Measurements from ENCODE around the gene HEPH. TPM values are rescaled to one million over a fixed set of nuclear protein-coding genes. Genes with fewer than 3 reads are reported as not detected.

Gene HEPH
- total and polyA plus RNA-seq, 9 of the 15 experiments (the other 6 are each of a cell fraction or from before 2014, with no cell fraction given): 22.4 to 67.6 (median 42.9) TPM

DNA sequence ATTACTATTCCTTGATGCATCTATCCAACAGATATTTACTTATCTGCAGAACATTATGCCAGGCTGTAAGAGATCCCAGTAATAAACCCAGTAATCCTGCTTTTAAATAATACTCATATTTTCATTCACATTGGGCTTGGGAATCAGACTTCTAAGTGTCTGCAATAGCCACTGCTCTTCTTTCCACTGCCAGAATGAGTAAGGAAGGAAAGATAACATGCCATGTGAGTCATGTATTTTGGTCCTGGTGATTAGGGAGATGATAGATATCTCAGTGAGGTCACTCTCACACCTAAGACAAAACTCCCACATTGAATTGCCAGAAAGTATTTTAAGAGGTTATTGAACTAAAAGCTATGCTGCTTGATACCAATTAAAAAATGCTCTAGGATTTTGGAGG is 13.9 kb upstream of the HEPH start (continued):
- TF ChIP-seq, protein P1, sequence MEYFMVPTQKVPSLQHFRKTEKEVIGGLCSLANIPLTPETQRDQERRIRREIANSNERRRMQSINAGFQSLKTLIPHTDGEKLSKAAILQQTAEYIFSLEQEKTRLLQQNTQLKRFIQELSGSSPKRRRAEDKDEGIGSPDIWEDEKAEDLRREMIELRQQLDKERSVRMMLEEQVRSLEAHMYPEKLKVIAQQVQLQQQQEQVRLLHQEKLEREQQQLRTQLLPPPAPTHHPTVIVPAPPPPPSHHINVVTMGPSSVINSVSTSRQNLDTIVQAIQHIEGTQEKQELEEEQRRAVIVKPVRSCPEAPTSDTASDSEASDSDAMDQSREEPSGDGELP (CRISPR knock-in tag; IDR thresholded peaks at IDR 0.05; ENCODE audit: borderline replicate concordance): no peak
- TF ChIP-seq HMGN3 (IDR thresholded peaks at IDR 0.05; ENCODE audit: borderline replicate concordance, extremely low read depth, insufficient read length, low read depth, low read length) (no peak), LCOR (CRISPR knock-in tag; IDR thresholded peaks at IDR 0.05) (peak; percentile 54), FOSL1 (tag; conservative IDR thresholded peaks at IDR 0.05) (peak; percentile 95), NFIC (IDR thresholded peaks at IDR 0.05) (0 out of 2 replicates have a peak, but pooled peaks have one; percentile 25), CREM (IDR thresholded peaks at IDR 0.05; ENCODE audit: low read depth) (peak; percentile 62; the same call in 1 of the 2 replicates), GATA2 (CRISPR knock-in tag; IDR thresholded peaks at IDR 0.05) (peak; percentile 35; the same call in 1 of the 2 replicates), TAL1 (IDR thresholded peaks at IDR 0.05) (peak; percentile 50; the same call in 1 of the 2 replicates), EP300 (IDR thresholded peaks at IDR 0.05; ENCODE audit: low read length) (peak; percentile 78), ATF7 (IDR thresholded peaks at IDR 0.05) (peak; percentile 90), SMARCA5 (IDR thresholded peaks at IDR 0.05) (no peak), DDX20 (tag; IDR thresholded peaks at IDR 0.05; ENCODE audit: low read depth) (0 out of 2 replicates have a peak, but pooled peaks have one; percentile 40), MEIS2 (IDR thresholded peaks at IDR 0.05; ENCODE audit: partially characterized antibody) (peak; percentile 75), MCM3 (IDR thresholded peaks at IDR 0.05) (no peak), DPF2 (IDR thresholded peaks at IDR 0.05) (peak; percentile 95), ZNF507 (tag; conservative IDR thresholded peaks at IDR 0.05) (no peak), KDM1A (IDR thresholded peaks at IDR 0.05) (peak; percentile 8 to 45; a peak in 2 of 4 replicates), GATAD2B (IDR thresholded peaks at IDR 0.05; ENCODE audit: borderline replicate concordance) (peak; percentile 27; the same call in 1 of the 2 replicates), HDAC1 (IDR thresholded peaks at IDR 0.05) (0 out of 4 replicates have a peak, but pooled peaks of 1 of the 2 experiments have one; percentile 46)
- TF ChIP-seq, protein P2, sequence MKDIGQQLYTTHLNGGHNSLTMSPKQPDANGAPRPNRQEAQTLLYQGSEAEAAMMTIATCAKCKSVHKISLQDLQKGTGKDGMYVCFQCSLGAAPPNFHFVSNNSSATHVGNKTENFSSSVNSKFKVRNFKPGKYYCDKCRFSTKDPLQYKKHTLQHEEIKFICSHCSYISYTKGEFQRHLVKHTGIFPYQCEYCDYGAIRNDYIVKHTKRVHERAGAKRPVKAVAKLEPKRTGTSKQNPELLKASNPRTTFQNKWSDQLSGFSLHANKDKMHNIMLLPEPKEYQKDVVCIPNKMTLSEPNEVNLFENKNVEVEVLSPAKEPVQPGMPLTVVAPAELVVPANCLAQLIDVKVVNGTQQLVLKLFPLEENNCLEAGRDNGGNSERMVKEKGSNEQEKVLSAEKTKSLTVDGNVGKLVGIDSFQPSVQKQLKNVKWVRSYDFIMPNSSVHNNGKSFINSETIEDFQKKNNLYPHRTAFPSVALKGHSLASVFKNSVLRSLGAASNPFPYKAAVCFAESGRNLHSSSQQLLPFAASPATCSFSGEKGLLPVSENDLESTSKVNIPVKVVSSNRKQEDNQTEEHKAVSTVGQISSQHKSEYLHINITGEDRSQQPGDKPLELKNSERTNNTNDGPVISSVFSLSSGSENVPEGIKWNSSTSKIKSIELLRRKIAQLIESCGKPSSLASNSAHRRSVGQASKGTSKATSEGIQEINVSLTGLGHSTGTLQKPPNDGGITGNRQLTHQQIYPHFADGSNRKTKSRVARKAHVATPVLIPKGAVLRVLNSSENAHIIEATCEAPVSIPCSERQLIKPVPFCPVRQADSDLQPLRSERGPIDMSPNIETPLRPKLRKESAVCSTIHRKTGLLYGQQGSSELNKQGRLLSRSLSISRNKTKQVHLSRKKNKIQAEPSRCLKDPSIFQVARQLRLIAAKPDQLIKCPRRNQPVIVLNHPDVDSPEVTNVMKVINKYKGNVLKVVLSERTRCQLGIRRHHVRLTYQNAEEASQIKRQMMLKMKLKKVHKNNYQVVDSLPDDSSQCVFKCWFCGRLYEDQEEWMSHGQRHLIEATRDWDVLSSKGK (CRISPR knock-in tag; IDR thresholded peaks at IDR 0.05): no peak
